ENCODE data around the gene PILRB.

GRCh38 chr7:100360135-100360854 lies 2.4 kb downstream of the PILRB start:
- no peak for TF ChIP-seq POLR2AphosphoS5 (IDR thresholded peaks at IDR 0.05; ENCODE audit: low read depth, low read length)
- no peak for TF ChIP-seq POLR2A (IDR thresholded peaks at IDR 0.05; ENCODE audit: low read depth, low read length)

Data from GM12892 (cell line).